HUES48 (cell line): ENCODE data around the gene SPDYE16.
"Not testable (repeated sequence)": the region's sequence is repeated elsewhere in the genome, so short reads cannot be mapped to it uniquely, and the experiment has no call there.

Source experiments
- H3K27ac ChIP-seq: one replicate; pipeline ENCODE4 v1.7.0; 2013; ENCODE audit warnings: low read depth, low read length, inconsistent platforms
- H3K27me3 ChIP-seq: 2 replicates; pipeline ENCODE4 v1.6.1; 2013; ENCODE audit warnings: mild to moderate bottlenecking, low read length; ENCODE audit not compliant: control insufficient read depth, insufficient read depth
- H3K36me3 ChIP-seq: 2 replicates; pipeline ENCODE4 v1.6.1; 2013; ENCODE audit warnings: low read length; ENCODE audit not compliant: control insufficient read depth, insufficient read depth
- H3K4me1 ChIP-seq: 2 replicates; pipeline ENCODE4 v1.6.1; 2013; ENCODE audit warnings: mild to moderate bottlenecking, low read length; ENCODE audit not compliant: control insufficient read depth, insufficient read depth
- H3K4me3 ChIP-seq: 2 replicates; pipeline ENCODE4 v1.5.1; 2013; ENCODE audit warnings: mild to moderate bottlenecking, low read depth, low read length
- H3K9ac ChIP-seq: 2 replicates; pipeline ENCODE4 v1.6.1; 2013; ENCODE audit warnings: mild to moderate bottlenecking, low read depth, low read length, moderate library complexity
- H3K9me3 ChIP-seq: 2 replicates; pipeline ENCODE4 v1.6.1; 2013; ENCODE audit warnings: low read length; ENCODE audit not compliant: control insufficient read depth, insufficient read depth

SPDYE16 gene

DNA sequence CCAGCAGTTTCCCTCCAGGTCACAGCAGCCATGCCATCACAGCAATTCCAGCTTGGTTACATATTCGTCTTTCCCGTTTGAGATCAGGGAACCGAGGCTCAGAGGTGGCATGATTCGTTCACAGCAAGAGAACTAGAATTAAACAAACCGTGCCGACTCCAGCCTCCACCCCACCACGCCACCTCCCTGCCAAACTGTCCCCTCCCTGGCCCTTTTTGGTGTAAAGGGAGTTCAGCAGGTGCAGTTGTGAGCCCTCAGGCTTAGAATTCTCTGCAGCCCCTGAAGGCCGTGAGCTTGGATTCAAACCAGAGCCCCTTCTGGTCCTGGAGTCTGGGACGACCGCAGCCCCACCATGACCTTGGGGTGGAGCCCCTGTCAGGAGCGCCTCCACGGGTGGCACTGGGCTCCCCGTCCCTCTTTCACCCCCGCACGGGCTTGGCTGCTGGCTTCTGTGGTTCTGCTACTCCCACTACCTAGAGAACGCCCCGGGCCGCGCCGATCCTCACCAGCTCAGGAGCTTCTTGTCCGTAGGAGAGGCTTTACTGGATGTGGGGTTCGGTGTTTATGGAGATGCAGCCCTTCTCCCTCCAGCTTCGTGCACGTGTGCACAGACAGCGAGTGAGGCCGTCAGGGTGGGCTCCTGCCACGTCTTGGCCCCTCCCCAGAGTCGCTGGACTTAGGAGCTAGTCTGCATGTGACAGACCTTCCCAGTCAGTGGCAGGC, 43.7 kb downstream of the SPDYE16 start:
- not testable (repeated sequence) for H3K27me3 ChIP-seq, H3K36me3 ChIP-seq, H3K9me3 ChIP-seq, H3K27ac ChIP-seq, H3K9ac ChIP-seq, H3K4me3 ChIP-seq, H3K4me1 ChIP-seq

DNA sequence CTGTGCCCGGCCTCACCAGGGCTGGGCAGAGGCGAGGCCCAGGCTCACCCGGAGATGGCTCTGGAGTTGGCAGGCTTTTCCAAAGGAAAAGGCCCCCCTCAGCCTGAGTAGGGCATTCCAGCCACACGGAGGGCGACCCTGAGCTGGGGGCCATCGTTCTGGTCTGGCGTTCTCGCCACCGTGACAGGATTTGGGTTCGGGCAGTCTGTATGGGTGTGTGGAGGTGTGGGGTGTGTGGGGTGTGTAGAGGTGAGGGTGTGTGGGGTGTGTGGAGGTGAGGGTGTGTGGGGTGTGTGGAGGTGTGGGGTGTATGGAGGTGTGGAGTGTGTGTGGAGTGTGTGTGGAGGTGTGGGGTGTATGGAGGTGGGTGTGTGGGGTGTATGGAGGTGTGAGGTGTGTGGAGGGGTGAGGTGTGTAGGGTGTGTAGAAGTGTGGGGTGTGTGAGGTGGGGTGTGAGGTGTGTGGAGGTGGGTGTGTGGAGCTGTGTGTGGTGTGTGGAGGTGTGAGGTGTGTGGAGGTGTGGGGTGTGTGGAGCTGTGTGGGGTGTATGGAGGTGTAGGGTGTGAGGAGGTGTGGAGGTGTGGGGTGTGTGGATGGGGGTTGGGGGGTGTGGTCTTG, 44.4 kb downstream of the SPDYE16 start:
- H3K9me3 ChIP-seq, H3K4me3 ChIP-seq, H3K27me3 ChIP-seq, H3K4me1 ChIP-seq, H3K36me3 ChIP-seq, H3K9ac ChIP-seq, H3K27ac ChIP-seq: not testable (repeated sequence)

- H3K9me3 ChIP-seq, H3K27ac ChIP-seq, H3K4me3 ChIP-seq, H3K36me3 ChIP-seq, H3K27me3 ChIP-seq, H3K4me1 ChIP-seq, H3K9ac ChIP-seq: not testable (repeated sequence)
These were observed 45.0 kb downstream of the SPDYE16 start for GRCh38 chr7:76497918-76498582.

DNA sequence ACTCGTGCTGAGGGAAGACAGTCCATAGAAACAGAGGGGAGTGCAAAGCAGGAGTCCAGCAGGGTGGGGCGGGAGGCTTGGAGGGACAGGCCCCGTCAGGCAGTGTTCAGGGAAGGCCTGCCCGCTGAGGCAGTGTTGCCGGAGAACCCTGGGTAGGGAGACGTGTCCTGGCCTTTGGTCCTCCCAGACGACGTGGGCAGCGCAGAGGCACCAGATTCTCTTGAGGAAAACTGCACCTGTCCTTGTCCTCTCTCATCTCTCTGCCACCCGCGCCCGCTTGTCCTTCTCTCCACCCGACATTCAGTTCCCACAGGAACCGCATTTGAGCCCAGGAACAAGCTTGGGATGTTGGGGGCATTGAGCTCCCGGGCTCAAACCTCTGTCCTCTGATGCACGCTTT, 47.4 kb downstream of the SPDYE16 start:
- H3K9me3 ChIP-seq, H3K27me3 ChIP-seq, H3K4me1 ChIP-seq, H3K36me3 ChIP-seq, H3K27ac ChIP-seq, H3K4me3 ChIP-seq, H3K9ac ChIP-seq: not testable (repeated sequence)

- H3K27ac ChIP-seq, H3K9ac ChIP-seq, H3K4me3 ChIP-seq, H3K4me1 ChIP-seq, H3K36me3 ChIP-seq, H3K27me3 ChIP-seq, H3K9me3 ChIP-seq: not testable (repeated sequence)
These were observed 51.0 kb downstream of the SPDYE16 start for GRCh38 chr7:76492139-76492538.

DNA sequence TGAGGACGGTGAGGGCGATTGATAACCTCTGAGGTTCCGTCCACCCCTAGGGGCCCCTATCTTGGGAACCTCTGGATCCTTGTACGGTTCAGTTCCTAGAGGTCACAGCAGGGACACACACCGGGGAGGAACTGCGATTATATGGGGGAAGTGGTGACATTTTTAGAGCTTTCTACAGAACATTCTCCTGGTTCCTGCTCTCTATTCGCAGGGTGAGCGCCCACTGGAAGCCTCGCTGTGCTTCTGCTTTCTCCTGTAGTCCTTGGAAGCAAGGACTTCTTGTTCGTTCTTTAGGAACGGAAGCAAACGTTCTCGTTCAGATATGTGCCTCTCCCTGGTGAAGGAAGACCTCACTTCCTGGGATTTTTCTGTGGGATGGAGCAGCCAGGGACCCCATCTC, 55.1 kb downstream of the SPDYE16 start:
- H3K27ac ChIP-seq, H3K4me1 ChIP-seq, H3K4me3 ChIP-seq, H3K36me3 ChIP-seq, H3K9ac ChIP-seq, H3K27me3 ChIP-seq, H3K9me3 ChIP-seq: not testable (repeated sequence)

GRCh38 chr7:76486618-76487017, 56.5 kb downstream of the SPDYE16 start:
- H3K4me3 ChIP-seq, H3K27me3 ChIP-seq, H3K9ac ChIP-seq, H3K27ac ChIP-seq, H3K4me1 ChIP-seq, H3K9me3 ChIP-seq: not testable (repeated sequence)
- H3K36me3 ChIP-seq, result peaks cover 11% of the 10 kb centered on the region

GRCh38 chr7:76485822-76486610, 57.1 kb downstream of the SPDYE16 start:
- not testable (repeated sequence) for H3K4me1 ChIP-seq, H3K27ac ChIP-seq, H3K4me3 ChIP-seq, H3K9ac ChIP-seq, H3K9me3 ChIP-seq, H3K27me3 ChIP-seq
- H3K36me3 ChIP-seq, result peaks cover 11% of the 10 kb centered on the region

GRCh38 chr7:76484456-76484855, 58.6 kb downstream of the SPDYE16 start:
- H3K9ac ChIP-seq, H3K4me3 ChIP-seq, H3K27me3 ChIP-seq, H3K4me1 ChIP-seq, H3K9me3 ChIP-seq, H3K27ac ChIP-seq: not testable (repeated sequence)
- peaks cover 11% of the 10 kb centered on the region for H3K36me3 ChIP-seq

GRCh38 chr7:76483081-76483480, 60.0 kb downstream of the SPDYE16 start:
- not testable (repeated sequence) for H3K27me3 ChIP-seq, H3K9me3 ChIP-seq, H3K9ac ChIP-seq, H3K27ac ChIP-seq, H3K4me3 ChIP-seq, H3K4me1 ChIP-seq
- peaks cover 11% of the 10 kb centered on the region for H3K36me3 ChIP-seq

- not testable (repeated sequence) for H3K4me3 ChIP-seq, H3K27ac ChIP-seq, H3K9ac ChIP-seq, H3K4me1 ChIP-seq, H3K9me3 ChIP-seq, H3K27me3 ChIP-seq
- H3K36me3 ChIP-seq, result peaks cover 11% of the 10 kb centered on the region
These were observed 60.4 kb downstream of the SPDYE16 start for GRCh38 chr7:76482660-76483059.
